Astrocyte of the spinal cord (primary cell): Measurements from ENCODE around the gene KCNK10.

ENCODE experiments used
- DNase-seq: peaks from one replicate; pipeline ENCODE4 v3.0.0; 2011; ENCODE audit warnings: low read depth, low spot score
- H3K4me3 ChIP-seq: 2 replicates; pipeline ENCODE4 v1.5.1; 2011; ENCODE audit warnings: low read depth, mild to moderate bottlenecking, low read length, moderate library complexity
- CTCF ChIP-seq: IDR thresholded peaks from 2 replicates; pipeline ENCODE4 v1.5.1; 2012; ENCODE audit warnings: low read depth, mild to moderate bottlenecking, low read length, inconsistent platforms
- in situ Hi-C: cut with HindIII; loops from 2 replicates; pipeline ENCODE4 v1.10.0; 2017; ENCODE audit warnings: low sequenced_read_pairs

Gene KCNK10

GRCh38 chr14:88179716-88180115 is 143.4 kb downstream of the KCNK10 start:
- in situ Hi-C loops: no loop called here
- no peak for DNase-seq
- no peak overlapping the region for H3K4me3 ChIP-seq
- no peak for TF ChIP-seq CTCF

- no peak overlapping the region for H3K4me3 ChIP-seq
- TF ChIP-seq CTCF: no peak
- in situ Hi-C loops: no loop called here
- no peak for DNase-seq
Measured at GRCh38 chr14:88170333-88170732, 152.7 kb downstream of the KCNK10 start.

GRCh38 chr14:88168498-88169165 is 154.4 kb downstream of the KCNK10 start:
- in situ Hi-C loops: no loop called here
- DNase-seq: peak; percentile 15
- TF ChIP-seq CTCF: peak; percentile 65
- H3K4me3 ChIP-seq: no peak overlapping the region

- no peak for TF ChIP-seq CTCF
- no peak overlapping the region for H3K4me3 ChIP-seq
- no peak for DNase-seq
- in situ Hi-C loops: no loop called here
Measured at GRCh38 chr14:88168025-88168424, 155.0 kb downstream of the KCNK10 start.

GRCh38 chr14:88166616-88167015 is 156.5 kb downstream of the KCNK10 start:
- DNase-seq: peak; percentile 4
- no peak for TF ChIP-seq CTCF
- H3K4me3 ChIP-seq: no peak overlapping the region
- in situ Hi-C loops: no loop called here

GRCh38 chr14:88164906-88165534 is 158.0 kb downstream of the KCNK10 start:
- no peak for TF ChIP-seq CTCF
- no peak for DNase-seq
- no peak overlapping the region for H3K4me3 ChIP-seq
- in situ Hi-C loops: no loop called here
